ENCODE data around the gene COX7A2. TPM values are rescaled to one million over a fixed set of nuclear protein-coding genes. Genes with fewer than 3 reads are reported as not detected.

Gene COX7A2
- total RNA-seq, 1 experiment from 2014 or later: 516 TPM

DNA sequence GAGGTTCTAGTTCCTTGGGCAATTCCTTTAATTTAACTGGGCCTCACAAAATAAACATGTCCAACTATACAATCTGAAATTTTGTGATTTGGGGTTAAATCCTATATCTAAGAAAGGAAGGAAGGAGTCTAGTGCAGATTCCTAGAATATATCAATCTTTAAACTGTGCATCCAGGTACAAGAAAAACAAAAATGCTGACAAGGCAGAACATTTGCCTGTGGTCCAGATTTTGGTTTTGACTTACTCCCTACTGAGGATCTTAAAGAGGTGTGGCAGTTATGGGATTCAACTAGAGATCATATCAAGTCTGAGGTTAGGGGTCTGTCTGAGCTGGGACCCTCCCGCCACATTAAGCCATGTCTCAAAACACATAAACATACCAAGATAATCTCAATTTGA, 17.7 kb upstream of the COX7A2 start:
- Histone ChIP-seq H2AFZ (ENCODE audit: low read length) (no peak overlapping the region), H3K9me3 (ENCODE audit: control insufficient read depth, low read depth, low read length) (no peaks in the 10 kb centered on the region), H4K8ac (replicated peaks; ENCODE audit: insufficient read length, low read depth, low read length) (no peak overlapping the region), H2BK12ac (ENCODE audit: insufficient read length, low read depth, low read length) (no peak overlapping the region), H3K27ac (ENCODE audit: insufficient read length, low read depth, low read length) (no peak overlapping the region), H3K23ac (ENCODE audit: insufficient read length, low read depth, low read length) (no peak overlapping the region), H3K9ac (ENCODE audit: extremely low read depth, insufficient read length, low read length) (no peak overlapping the region), H3K56ac (ENCODE audit: insufficient read length, low read depth, low read length) (no peak overlapping the region), H2BK5ac (ENCODE audit: insufficient read length, low read length) (no peak overlapping the region), H3K79me1 (ENCODE audit: insufficient read depth, low read depth, low read length, poor library complexity, severe bottlenecking) (no peaks in the 10 kb centered on the region), H3K79me2 (ENCODE audit: insufficient read depth, low read length) (no peaks in the 10 kb centered on the region), H2BK20ac (ENCODE audit: low read depth, low read length, poor library complexity, severe bottlenecking) (no peak overlapping the region), H3K18ac (ENCODE audit: insufficient read length, low read depth, low read length) (no peak overlapping the region), H2BK15ac (ENCODE audit: low read depth, low read length) (no peak overlapping the region), H3T11ph (ENCODE audit: low read length) (no peak overlapping the region), H4K20me1 (ENCODE audit: control insufficient read depth, insufficient read depth, insufficient read length) (no peaks in the 10 kb centered on the region), H3K27me3 (ENCODE audit: insufficient read depth, low read length) (no peaks in the 10 kb centered on the region), H2AK5ac (ENCODE audit: insufficient read length, low read length) (no peak overlapping the region), H4K91ac (ENCODE audit: insufficient read length, low read depth, low read length) (no peak overlapping the region), H3K14ac (ENCODE audit: insufficient read depth, low read length) (no peak overlapping the region), H3K23me2 (ENCODE audit: insufficient read length, low read depth, low read length, poor library complexity, severe bottlenecking) (no peaks in the 10 kb centered on the region), H2BK120ac (ENCODE audit: low read depth, low read length, poor library complexity, severe bottlenecking) (no peak overlapping the region), H3K4me1 (ENCODE audit: insufficient read depth, low read length) (no peaks in the 10 kb centered on the region), H4K5ac (ENCODE audit: insufficient read length, low read depth, low read length) (no peak overlapping the region), H3K4me2 (ENCODE audit: insufficient read depth, insufficient read length, low read length) (no peak overlapping the region), H3K4ac (ENCODE audit: low read depth, low read length) (no peak overlapping the region)
- Mint-ChIP-seq H3K9me3 (no peaks in the 10 kb centered on the region), H3K36me3 (ENCODE audit: insufficient read depth in 1 of 3, low read depth in 3 of 3) (peaks cover 2 to 37% (median 25%) of the 10 kb centered on the region in 3 experiments; a peak in 5 of 7 replicates), H3K4me1 (no peaks in the 10 kb centered on the region; a peak in 1 of 4 replicates), H3K4me3 (no peak overlapping the region), H3K27ac (no peak overlapping the region), H3K27me3 (ENCODE audit: low read depth) (no peaks in the 10 kb centered on the region)
- no CpG with 5 or more reads among the region's 1 CpG for WGBS (ENCODE audit: extremely low coverage, insufficient read length, low lambda C conversion rate)
- no peak for DNase-seq
- TF ChIP-seq, protein P1, sequence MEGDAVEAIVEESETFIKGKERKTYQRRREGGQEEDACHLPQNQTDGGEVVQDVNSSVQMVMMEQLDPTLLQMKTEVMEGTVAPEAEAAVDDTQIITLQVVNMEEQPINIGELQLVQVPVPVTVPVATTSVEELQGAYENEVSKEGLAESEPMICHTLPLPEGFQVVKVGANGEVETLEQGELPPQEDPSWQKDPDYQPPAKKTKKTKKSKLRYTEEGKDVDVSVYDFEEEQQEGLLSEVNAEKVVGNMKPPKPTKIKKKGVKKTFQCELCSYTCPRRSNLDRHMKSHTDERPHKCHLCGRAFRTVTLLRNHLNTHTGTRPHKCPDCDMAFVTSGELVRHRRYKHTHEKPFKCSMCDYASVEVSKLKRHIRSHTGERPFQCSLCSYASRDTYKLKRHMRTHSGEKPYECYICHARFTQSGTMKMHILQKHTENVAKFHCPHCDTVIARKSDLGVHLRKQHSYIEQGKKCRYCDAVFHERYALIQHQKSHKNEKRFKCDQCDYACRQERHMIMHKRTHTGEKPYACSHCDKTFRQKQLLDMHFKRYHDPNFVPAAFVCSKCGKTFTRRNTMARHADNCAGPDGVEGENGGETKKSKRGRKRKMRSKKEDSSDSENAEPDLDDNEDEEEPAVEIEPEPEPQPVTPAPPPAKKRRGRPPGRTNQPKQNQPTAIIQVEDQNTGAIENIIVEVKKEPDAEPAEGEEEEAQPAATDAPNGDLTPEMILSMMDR (conservative IDR thresholded peaks at IDR 0.05): no peak
